ENCODE measurements around the gene UBAP1. TPM values are rescaled to one million over a fixed set of nuclear protein-coding genes. Genes with fewer than 3 reads are reported as not detected.
"Not testable (repeated sequence)": the region's sequence is repeated elsewhere in the genome, so short reads cannot be mapped to it uniquely, and the experiment has no call there.

Gene UBAP1
- total RNA-seq, 1 donor from 2014 or later = 56.6 TPM

DNA sequence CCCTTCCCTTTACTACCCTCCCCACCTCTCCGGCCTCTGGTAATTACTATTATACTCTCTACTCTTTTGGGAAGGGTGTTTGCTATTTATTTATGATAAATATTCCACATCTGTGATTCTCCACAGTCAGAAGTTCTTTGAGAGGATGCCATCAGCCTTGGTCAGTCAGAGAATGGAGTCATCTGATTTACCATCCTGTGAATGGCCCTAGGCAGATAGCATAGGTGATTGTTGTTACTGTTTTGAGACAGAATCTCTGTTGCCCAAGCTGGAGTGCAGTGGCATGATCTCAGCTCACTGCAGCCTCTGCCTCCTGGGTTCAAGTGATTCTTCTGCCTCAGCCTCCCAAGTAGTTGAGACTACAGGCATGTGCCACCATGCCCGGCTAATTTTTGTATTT lies 38.2 kb downstream of the UBAP1 start:
- ATAC-seq; DNase-seq (ENCODE audit: low spot score); intact Hi-C loops (cut with DNase I): not testable (repeated sequence)

DNA sequence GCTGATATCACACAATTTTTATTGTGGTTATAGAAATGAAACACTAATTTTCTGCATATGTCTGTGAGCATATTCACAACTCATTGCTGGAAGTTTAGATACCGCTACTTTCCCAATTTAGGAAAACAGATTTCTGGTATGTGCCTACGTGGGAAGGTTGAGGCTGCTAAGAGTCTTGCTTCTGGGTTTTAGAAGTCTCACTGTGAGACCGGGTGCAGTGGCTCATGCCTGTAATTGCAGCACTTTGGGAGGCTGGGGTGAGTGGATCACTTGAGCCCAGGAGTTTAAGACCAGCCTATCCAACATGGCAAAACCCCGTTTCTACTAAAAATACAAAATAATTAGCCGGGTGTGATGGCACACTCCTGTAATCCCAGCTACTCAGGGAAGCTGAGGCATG lies 39.6 kb downstream of the UBAP1 start:
- ATAC-seq = no peak
- DNase-seq (ENCODE audit: low spot score) = no peak
- intact Hi-C loops (cut with DNase I) = no loop called here

- intact Hi-C loops (cut with DNase I) = no loop called here
- ATAC-seq (no peak), DNase-seq (ENCODE audit: low spot score) (no peak)
Observed at GRCh38 chr9:34219421-34219820, 40.6 kb downstream of the UBAP1 start.

DNA sequence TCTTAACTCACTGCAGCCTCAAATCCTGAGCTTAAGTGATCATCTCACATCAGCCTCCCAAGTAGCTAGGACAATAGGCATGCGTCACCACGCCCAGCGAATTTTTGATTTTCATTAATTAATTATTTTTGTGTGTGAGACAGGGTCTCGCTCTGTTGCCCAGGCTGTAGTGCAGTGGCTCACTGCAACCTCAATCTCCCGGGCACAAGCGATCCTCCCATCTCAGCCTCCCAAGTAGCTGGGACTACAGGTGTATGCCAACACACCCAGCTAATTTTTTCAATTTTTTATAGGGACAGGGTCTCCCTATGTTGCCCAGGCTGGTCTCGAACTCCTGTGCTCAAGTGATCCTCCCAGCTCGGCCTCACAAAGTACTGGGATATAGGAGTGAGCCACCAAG lies 41.4 kb downstream of the UBAP1 start:
- ATAC-seq (no peak), DNase-seq (ENCODE audit: low spot score) (no peak)
- intact Hi-C loops (cut with DNase I) = no loop called here

GRCh38 chr9:34224349-34224748 lies 45.5 kb downstream of the UBAP1 start:
- intact Hi-C loops (cut with DNase I) = no loop called here
- no peak for ATAC-seq

DNA sequence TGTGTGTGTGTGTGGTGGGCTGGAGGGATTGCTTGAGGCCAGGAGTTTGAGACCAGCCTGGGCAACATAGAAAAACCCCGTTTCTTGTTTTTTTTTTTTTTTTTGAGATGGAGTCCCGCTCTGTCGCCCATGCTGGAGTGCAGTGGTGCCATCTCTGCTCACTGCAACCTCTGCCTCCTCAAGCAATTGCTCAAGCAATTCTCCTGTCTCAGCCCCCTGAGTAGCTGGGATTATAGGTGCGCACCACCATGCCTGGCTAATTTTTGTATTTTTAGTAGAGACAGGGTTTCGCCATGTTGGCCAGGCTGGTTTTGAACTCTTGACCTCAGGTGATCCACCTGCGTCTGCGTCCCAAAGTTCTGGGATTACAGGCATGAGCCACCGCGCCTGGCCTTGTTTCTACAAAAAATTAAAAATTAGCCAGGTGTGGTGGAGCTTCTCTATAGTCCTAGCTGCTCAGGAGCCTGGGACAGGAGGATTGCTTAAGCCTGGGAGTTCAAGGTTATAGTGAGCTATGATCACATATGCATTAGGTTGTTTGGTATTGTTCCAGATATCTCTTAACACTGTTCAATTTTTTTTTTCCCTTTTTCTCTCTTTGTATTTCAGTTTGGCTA lies 47.4 kb downstream of the UBAP1 start:
- ATAC-seq; intact Hi-C loops (cut with DNase I): not testable (repeated sequence)

More at GRCh38 chr9:34224349-34224748, 45.5 kb downstream of the UBAP1 start:
- DNase-seq (ENCODE audit: low spot score) = no peak

DNA sequence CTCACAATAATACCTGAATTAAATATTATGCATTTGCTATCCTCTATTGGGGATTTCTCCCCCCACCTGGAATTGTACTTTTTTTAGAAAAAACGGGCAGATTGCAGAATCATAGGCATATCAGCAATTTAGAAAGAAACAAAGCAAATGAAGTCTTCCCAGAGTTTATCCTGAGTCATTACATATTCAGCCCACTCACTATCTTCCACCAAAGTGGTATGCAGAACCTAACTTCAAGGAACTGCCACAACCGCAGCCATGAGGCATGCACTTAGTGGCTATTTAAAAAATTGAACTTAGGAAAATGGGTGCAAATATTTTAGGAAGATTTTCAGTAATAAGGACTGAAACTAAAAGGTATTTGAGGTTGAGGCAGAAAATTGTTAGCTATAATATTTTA lies 48.6 kb downstream of the UBAP1 start:
- DNase-seq (ENCODE audit: low spot score) = no peak
- intact Hi-C loops (cut with DNase I) = no loop called here
- ATAC-seq = no peak

More for the DNA sequence above, 47.4 kb downstream of the UBAP1 start:
- DNase-seq (ENCODE audit: low spot score) = peak; percentile 21

DNA sequence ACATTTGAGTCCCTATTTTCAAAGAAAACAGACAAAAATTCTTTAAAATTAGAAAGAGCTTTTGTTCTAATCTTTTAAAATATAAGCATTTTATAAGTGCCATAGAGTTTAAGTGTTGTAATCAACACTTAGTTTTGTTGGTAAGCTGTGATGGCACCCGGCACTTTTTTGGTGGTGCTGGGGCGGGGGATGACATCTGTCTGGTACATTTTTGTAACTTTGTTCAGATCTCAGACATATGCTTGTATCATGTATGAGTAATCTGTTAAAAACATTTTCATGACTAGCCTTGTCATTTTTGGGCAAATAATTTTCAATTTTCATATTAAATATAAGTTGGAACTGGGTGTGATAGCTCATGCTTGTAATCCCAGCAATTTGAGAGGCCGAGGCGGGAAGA lies 51.7 kb downstream of the UBAP1 start:
- no peak for DNase-seq (ENCODE audit: low spot score)
- ATAC-seq = no peak
- intact Hi-C loops (cut with DNase I) = no loop called here

GRCh38 chr9:34232201-34232600 lies 53.4 kb downstream of the UBAP1 start:
- ATAC-seq (no peak), DNase-seq (ENCODE audit: low spot score) (no peak)
- intact Hi-C loops (cut with DNase I) = no loop called here

- intact Hi-C loops (cut with DNase I) = no loop called here
- DNase-seq (ENCODE audit: low spot score) (no peak), ATAC-seq (no peak)
Observed at GRCh38 chr9:34233672-34234071, 54.8 kb downstream of the UBAP1 start.

DNA sequence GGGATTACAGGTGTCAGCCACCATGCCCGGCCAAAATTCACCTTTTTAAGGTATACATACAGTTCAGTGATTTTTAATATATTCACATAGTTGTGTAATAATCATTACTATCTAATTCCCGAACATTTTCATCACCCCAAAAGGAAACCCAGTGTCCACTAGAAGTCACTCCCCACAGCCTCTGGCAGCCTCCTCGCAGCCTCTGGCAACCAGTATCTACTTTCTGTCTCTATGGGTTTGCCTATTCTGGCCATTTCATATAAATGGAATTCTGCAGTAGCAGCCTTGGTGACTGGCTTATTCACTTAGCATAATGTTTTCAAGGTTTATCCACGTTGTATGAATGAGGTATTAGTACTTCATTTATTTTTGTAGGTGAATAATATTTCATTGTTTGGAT lies 59.0 kb downstream of the UBAP1 start:
- ATAC-seq = no peak
- intact Hi-C loops (cut with DNase I) = no loop called here
- no peak for DNase-seq (ENCODE audit: low spot score)

DNA sequence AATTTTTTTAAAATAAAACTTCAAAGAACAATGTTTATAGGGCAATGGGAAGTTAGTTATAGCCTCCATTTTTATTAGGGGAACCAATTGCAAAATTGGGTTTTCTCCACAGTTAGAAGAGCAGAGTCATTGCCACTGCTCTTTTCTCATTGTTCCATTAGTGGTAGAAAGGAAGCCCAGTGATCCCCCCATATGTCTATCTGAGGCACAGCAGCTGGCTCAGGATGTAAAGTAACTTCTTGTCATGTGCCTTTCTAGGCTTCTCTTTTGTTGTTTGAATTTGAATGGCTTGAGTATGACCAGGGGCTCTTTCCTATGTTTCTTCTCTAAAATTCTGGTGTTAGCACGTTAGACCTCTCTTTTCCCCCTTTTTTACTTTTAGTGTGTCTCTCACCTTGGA lies 61.2 kb downstream of the UBAP1 start:
- no peak for ATAC-seq
- no peak for DNase-seq (ENCODE audit: low spot score)
- intact Hi-C loops (cut with DNase I) = no loop called here

DNA sequence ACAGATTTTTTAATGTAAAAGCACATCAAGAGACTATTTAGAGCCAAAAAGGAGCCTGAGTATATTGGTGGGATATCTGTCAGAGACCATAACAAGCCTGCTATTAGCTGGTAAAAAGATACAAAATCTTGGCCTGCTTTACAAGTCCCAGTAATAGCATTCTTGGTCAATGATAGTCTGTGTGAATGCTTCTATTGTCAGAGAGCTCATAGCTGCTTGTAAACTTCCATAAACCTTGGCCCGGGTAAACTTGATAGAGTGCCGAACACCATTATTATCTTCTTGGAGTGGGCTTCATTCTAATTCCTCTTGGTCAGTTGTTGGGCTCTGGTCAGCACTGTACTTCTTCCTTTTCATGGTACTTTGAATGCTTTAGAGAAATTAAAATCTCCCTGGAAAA lies 64.0 kb downstream of the UBAP1 start:
- ATAC-seq (peak; percentile 79), DNase-seq (ENCODE audit: low spot score) (no peak)
- intact Hi-C loops (cut with DNase I) = no loop called here

GRCh38 chr9:34245212-34245611 lies 66.4 kb downstream of the UBAP1 start:
- intact Hi-C loops (cut with DNase I); DNase-seq (ENCODE audit: low spot score); ATAC-seq: not testable (repeated sequence)

GRCh38 chr9:34246453-34246852 lies 67.6 kb downstream of the UBAP1 start:
- no peak for ATAC-seq
- intact Hi-C loops (cut with DNase I) = no loop called here
- no peak for DNase-seq (ENCODE audit: low spot score)

- ATAC-seq; DNase-seq (ENCODE audit: low spot score); intact Hi-C loops (cut with DNase I): not testable (repeated sequence)
Observed at GRCh38 chr9:34247782-34248181, 68.9 kb downstream of the UBAP1 start.

DNA sequence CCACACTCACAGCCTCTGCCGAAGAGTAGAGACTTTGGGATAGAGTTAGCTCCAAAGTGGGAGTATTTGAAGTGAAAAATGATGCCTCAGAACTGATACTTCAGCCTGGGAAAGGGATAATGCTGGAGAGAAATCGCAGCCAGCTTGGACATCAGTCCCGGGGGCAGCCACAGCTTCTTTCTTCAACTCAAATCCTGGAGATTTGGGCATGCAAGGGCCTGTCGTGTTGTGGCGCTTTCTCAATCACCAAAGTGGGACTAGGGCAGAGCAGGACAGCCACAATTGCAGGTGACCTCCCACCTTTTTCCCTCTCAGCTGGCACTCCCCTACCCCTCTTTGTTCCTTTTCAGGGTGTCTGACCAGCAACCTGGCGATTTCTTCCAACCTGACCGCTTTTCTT lies 70.4 kb downstream of the UBAP1 start:
- ATAC-seq (no peak), DNase-seq (ENCODE audit: low spot score) (no peak)
- intact Hi-C loops (cut with DNase I) = no loop called here

DNA sequence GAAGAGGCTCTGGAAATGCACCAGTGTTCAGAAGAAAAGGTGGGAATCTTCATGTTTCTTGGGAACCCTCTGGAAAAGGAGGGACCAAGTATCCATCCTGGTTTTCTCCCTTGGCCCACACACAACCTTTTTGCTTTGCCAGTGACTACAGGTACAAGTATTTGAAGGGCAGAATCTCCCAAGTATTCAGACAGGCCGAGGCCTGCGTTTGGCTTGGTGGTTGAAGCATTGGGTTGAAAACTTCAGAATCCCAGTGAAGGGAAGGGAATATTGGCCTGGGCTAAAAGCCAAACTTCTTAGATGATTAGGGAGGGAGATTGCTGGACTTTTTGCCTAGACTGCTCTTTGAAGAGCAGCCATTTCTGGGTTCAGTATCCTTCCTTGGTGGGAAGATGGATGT lies 71.9 kb downstream of the UBAP1 start:
- ATAC-seq = no peak
- intact Hi-C loops (cut with DNase I) = loop anchor here (10.0 kb wide), 1 partner anchor 236 kb away; no protein-coding TSS in a partner anchor
- no peak for DNase-seq (ENCODE audit: low spot score)

GRCh38 chr9:34252016-34252415 lies 73.2 kb downstream of the UBAP1 start:
- DNase-seq (ENCODE audit: low spot score) = no peak
- ATAC-seq = peak; percentile 73
- intact Hi-C loops (cut with DNase I) = loop anchor here (10.0 kb wide), 1 partner anchor 237 kb away; no protein-coding TSS in a partner anchor

DNA sequence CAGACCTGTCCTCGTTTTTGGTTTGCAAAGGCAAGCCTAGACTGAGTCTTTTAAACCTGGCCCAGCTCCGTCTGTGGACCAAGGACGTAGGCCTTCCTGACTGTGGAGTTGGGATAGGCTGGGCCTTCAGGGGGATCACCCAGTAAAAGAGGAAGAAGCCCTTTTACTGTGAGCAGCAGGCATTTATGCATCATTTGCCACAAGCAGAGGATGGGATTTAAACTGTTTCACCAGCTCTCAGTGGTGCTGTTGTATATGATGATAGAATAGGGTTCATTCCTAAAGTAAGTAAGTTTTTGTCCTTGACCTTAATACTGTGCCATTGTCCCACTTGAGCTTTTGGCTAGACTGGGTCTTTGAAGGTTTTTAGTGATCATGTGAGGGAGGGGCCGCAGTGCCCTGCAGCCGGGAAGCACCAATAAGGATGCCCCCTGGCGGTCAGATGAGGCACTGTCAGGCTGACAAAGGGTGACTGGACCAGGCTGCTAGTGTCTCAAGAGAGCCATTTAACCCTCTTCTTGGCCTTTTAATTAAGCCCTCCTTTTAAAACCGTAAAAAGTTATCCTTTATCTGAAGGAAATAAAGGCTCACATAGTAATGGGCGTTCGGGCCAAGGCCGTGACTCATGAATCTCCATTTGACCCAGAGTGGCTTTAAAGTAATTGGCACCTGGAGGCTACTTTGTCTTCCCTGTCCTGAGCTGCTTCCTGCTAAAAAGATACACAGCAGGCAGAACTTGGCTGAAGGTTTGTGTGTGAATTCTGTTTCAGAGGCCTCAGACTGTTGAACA lies 74.0 kb downstream of the UBAP1 start:
- intact Hi-C loops (cut with DNase I) = loop anchor here (10.0 kb wide), 1 partner anchor 238 kb away; no protein-coding TSS in a partner anchor
- DNase-seq (ENCODE audit: low spot score) (peak; percentile 79), ATAC-seq (peak; percentile 64)
